Endothelial cell of umbilical vein (primary cell): ENCODE results near the gene FNDC3A. TPM values are rescaled to one million over a fixed set of nuclear protein-coding genes. Genes with fewer than 3 reads are reported as not detected.
A peak's percentile ranks its signal among the peaks of the same experiment; 100 is the strongest.

ENCODE experiments used
- BruUV-seq: library from RNA; stranded (reverse); fragments of 400-500 nt; replicated peaks from 2 replicates; lab custom pipeline; 2021; lab: Mats Ljungman, UMichigan
- CTCF ChIA-PET: fragments of 300-600, 350-600 bp; sonication (Branson Sonifier 250); formaldehyde crosslinking; loops from one replicate; lab custom pipeline; 2021; ENCODE audit warnings: antibody characterized with exemption, inconsistent platforms; lab: Charles Lee
- POLR2A ChIA-PET: fragments of 300-600, 350-600 bp; sonication (Branson Sonifier 250); formaldehyde crosslinking; loops from one replicate; lab custom pipeline; 2021; ENCODE audit warnings: antibody characterized with exemption, inconsistent platforms; lab: Charles Lee
- DNase-seq: peaks from one replicate; pipeline ENCODE4 v3.0.0-alpha.2; 2011; ENCODE audit warnings: low read depth, low spot score
- FAIRE-seq: peaks from 2 replicates; lab custom pipeline; 2011; peaks lifted over from hg19 to GRCh38; lab: Jason Lieb, UNC
- H2AFZ ChIP-seq: 2 replicates; pipeline ENCODE4 v1.6.0; 2012; ENCODE audit warnings: low read depth, low read length, control low read depth, inconsistent platforms
- H3K27ac ChIP-seq: 2 replicates; pipeline ENCODE4 v1.5.1; 2011; ENCODE audit warnings: low read depth, mild to moderate bottlenecking, control low read depth, low read length, moderate library complexity; ENCODE audit not compliant: insufficient read depth
- H3K27me3 ChIP-seq, 2 experiments: 2 replicates each; pipeline versions ENCODE4 v1.6.0 to v1.6.1; 2011; ENCODE audit warnings: low read length in 2 of 2, mixed read lengths in 1 of 2; ENCODE audit not compliant: control insufficient read depth in 2 of 2, insufficient read depth in 2 of 2
- H3K36me3 ChIP-seq, 2 experiments: 2 replicates in 1 of 2; 3 replicates in 1 of 2; pipeline ENCODE4 v1.5.1; 2011; ENCODE audit warnings: low read length in 2 of 2, mild to moderate bottlenecking in 1 of 2, moderate library complexity in 1 of 2; ENCODE audit not compliant: control insufficient read depth in 2 of 2, insufficient read depth in 2 of 2; ENCODE audit errors: extremely low read depth in 1 of 2
- H3K4me1 ChIP-seq: 3 replicates; pipeline ENCODE4 v1.5.1; 2011; ENCODE audit warnings: mild to moderate bottlenecking, low read length; ENCODE audit not compliant: control insufficient read depth, insufficient read depth; ENCODE audit errors: extremely low read depth
- H3K4me2 ChIP-seq: 2 replicates; pipeline ENCODE4 v1.6.1; 2011; ENCODE audit warnings: low read length, control low read depth, mixed read lengths; ENCODE audit not compliant: insufficient read depth
- H3K4me3 ChIP-seq, 3 experiments: fragments of 200-600 bp in 1 of 3; sonication (generic), shearing (Covaris generic) in 1 of 3; replicated peaks in 1 of 3; 2 replicates each; pipeline ENCODE4 v1.5.1; 2011 to 2016; ENCODE audit warnings: control low read depth in 3 of 3, low read length in 3 of 3, mild to moderate bottlenecking in 2 of 3, inconsistent platforms in 1 of 3, low read depth in 1 of 3, moderate library complexity in 1 of 3; ENCODE audit not compliant: insufficient read depth in 1 of 3
- H3K79me2 ChIP-seq: 2 replicates; pipeline ENCODE4 v1.6.0; 2012; ENCODE audit warnings: low read length, inconsistent platforms; ENCODE audit not compliant: control insufficient read depth, insufficient read depth
- H3K9ac ChIP-seq: replicated peaks from 2 replicates; pipeline ENCODE3; 2011; ENCODE audit warnings: low read length, control low read depth; ENCODE audit not compliant: insufficient read depth; ENCODE audit errors: extremely low read depth
- H3K9me1 ChIP-seq: replicated peaks from 3 replicates; pipeline ENCODE4 v1.6.0; 2011; ENCODE audit warnings: mild to moderate bottlenecking, low read length; ENCODE audit not compliant: control insufficient read depth, insufficient read depth; ENCODE audit errors: extremely low read depth
- H3K9me3 ChIP-seq: replicated peaks from 2 replicates; pipeline ENCODE4 v1.5.1; 2012; ENCODE audit warnings: low read length, inconsistent platforms; ENCODE audit not compliant: control insufficient read depth, insufficient read depth
- H4K20me1 ChIP-seq: replicated peaks from 2 replicates; pipeline ENCODE3; 2011; ENCODE audit warnings: mild to moderate bottlenecking, low read length; ENCODE audit not compliant: control insufficient read depth, insufficient read depth; ENCODE audit errors: extremely low read depth
- CTCF ChIP-seq, 2 donors: IDR thresholded peaks; 1 replicate in 1 of 2; 2 replicates in 1 of 2; pipeline ENCODE4 v1.5.1; 2011; ENCODE audit warnings: low read length in 2 of 2, mild to moderate bottlenecking in 2 of 2, moderate library complexity in 2 of 2, control low read depth in 1 of 2, inconsistent platforms in 1 of 2, low read depth in 1 of 2; ENCODE audit not compliant: insufficient read depth in 1 of 2; ENCODE audit errors: extremely low read depth in 1 of 2
- EZH2 ChIP-seq: IDR thresholded peaks from 2 replicates; pipeline ENCODE4 v1.6.1; 2012; ENCODE audit warnings: borderline replicate concordance, low read depth, mild to moderate bottlenecking, moderate library complexity, low read length, inconsistent platforms; ENCODE audit not compliant: severe bottlenecking
- FOS ChIP-seq: IDR thresholded peaks from 2 replicates; pipeline ENCODE4 v1.6.1; 2011; ENCODE audit warnings: mild to moderate bottlenecking, low read length, moderate library complexity, borderline replicate concordance; ENCODE audit not compliant: insufficient read depth
- GATA2 ChIP-seq: IDR thresholded peaks from 2 replicates; pipeline ENCODE4 v1.7.0; 2011; ENCODE audit warnings: low read depth, mild to moderate bottlenecking, moderate library complexity, mixed read lengths, low read length; ENCODE audit not compliant: insufficient read length, insufficient read depth
- JUN ChIP-seq: IDR thresholded peaks from 2 replicates; pipeline ENCODE4 v1.6.1; 2011; ENCODE audit warnings: borderline replicate concordance, low read depth; ENCODE audit not compliant: insufficient read length, insufficient read depth
- MAX ChIP-seq: IDR thresholded peaks from 2 replicates; pipeline ENCODE4 v1.6.1; 2011; ENCODE audit not compliant: insufficient read depth, insufficient read length
- MYC ChIP-seq: IDR thresholded peaks from one replicate; pipeline ENCODE4 v1.6.1; 2011; ENCODE audit warnings: mild to moderate bottlenecking, low read depth, low read length
- POLR2A ChIP-seq: IDR thresholded peaks from 2 replicates; pipeline ENCODE4 v1.6.1; 2012; ENCODE audit warnings: low read depth, mild to moderate bottlenecking, control low read depth, low read length
- POLR2AphosphoS5 ChIP-seq: IDR thresholded peaks from 2 replicates; pipeline ENCODE4 v1.6.1; 2012; ENCODE audit warnings: low read depth, mild to moderate bottlenecking, control low read depth, low read length, moderate library complexity; ENCODE audit not compliant: insufficient read depth
- dilution Hi-C: fragments of 300-500 bp; cut with MboI; formaldehyde crosslinking; loops from one replicate; pipeline ENCODE4 v1.15.0; 2019; ENCODE audit warnings: low sequenced_read_pairs; ENCODE audit not compliant: extremely low pct_ligation_motif_present
- intact Hi-C: fragments of 100-400 bp; cut with micrococcal nuclease; formaldehyde crosslinking; loops from one replicate; pipeline ENCODE4 v1.10.0; 2022
- polyA plus RNA-seq, 4 experiments: library from polyadenylated mRNA; depleted of rRNA in 3 of 4; stranded (reverse) in 3 of 4; unstranded in 1 of 4; fragments of >200 nt; gene quantifications; 2 replicates each; pipeline versions ENCODE4 v1.2.1 to v1.2.3, GENCODE V29; 2011 to 2012; ENCODE audit warnings: missing spikeins in 1 of 4
- total RNA-seq: library from RNA; stranded (reverse); gene quantifications from 2 replicates; pipeline ENCODE4 v1.2.3, GENCODE V29; 2021

Gene FNDC3A
- total and polyA plus RNA-seq, 2 donors (not counting 3 experiments of a cell fraction or from before 2014, with no cell fraction given), result 26.3 to 50.8 TPM

GRCh38 chr13:49217962-49218492 lies 242.3 kb downstream of the FNDC3A start:
- Histone ChIP-seq H3K27me3 (peaks cover 53 to 60% of the 10 kb centered on the region in 2 experiments), H3K4me1 (peaks cover 9% of the 10 kb centered on the region), H3K9ac (no peak overlapping the region), H3K4me2 (no peak overlapping the region), H3K9me1 (no peaks in the 10 kb centered on the region), H3K79me2 (no peaks in the 10 kb centered on the region), H3K9me3 (no peaks in the 10 kb centered on the region), H3K36me3 (no peaks in the 10 kb centered on the region), H3K27ac (no peak overlapping the region), H4K20me1 (no peaks in the 10 kb centered on the region), H3K4me3 (no peak overlapping the region), H2AFZ (no peak overlapping the region)
- intact Hi-C loops (no loop called here), dilution Hi-C loops (no loop called here)
- ChIA-PET POLR2A (no interaction called here), CTCF (interaction anchor here (1.0 to 1.9 kb wide), 3 partner anchors 9 to 389 kb away, joined by 3 to 6 read pairs (median 4); no protein-coding TSS in a partner anchor)
- FAIRE-seq (peak; percentile 33), DNase-seq (no peak)
- no TSS peak for BruUV-seq
- TF ChIP-seq MAX, result no peak
- TF ChIP-seq MYC, result no peak
- TF ChIP-seq FOS, result no peak
- TF ChIP-seq EZH2, result no peak
- no peak for TF ChIP-seq POLR2A
- TF ChIP-seq GATA2, result no peak
- no peak for TF ChIP-seq JUN
- no peak for TF ChIP-seq POLR2AphosphoS5
- TF ChIP-seq CTCF (IDR thresholded peaks at IDR 0.05; ENCODE audit: extremely low read depth in 1 of 2, insufficient read depth in 1 of 2, low read depth in 1 of 2, low read length in 2 of 2), result no peak
